GM12891 (cell line): ENCODE measurements around the gene HMGN3.

Source experiments
- PAX5 ChIP-seq: IDR thresholded peaks from 2 replicates; pipeline ENCODE4 v1.6.1; 2011; ENCODE audit warnings: low read length, moderate library complexity, mild to moderate bottlenecking; ENCODE audit not compliant: insufficient read depth, severe bottlenecking
- POLR2A ChIP-seq: IDR thresholded peaks from 2 replicates; pipeline ENCODE4 v1.6.1; 2011; ENCODE audit warnings: low read depth, low read length, control low read depth
- POLR2AphosphoS5 ChIP-seq: IDR thresholded peaks from 2 replicates; pipeline ENCODE4 v1.6.1; 2011; ENCODE audit warnings: low read depth, low read length, control low read depth
- POU2F2 ChIP-seq: IDR thresholded peaks from 2 replicates; pipeline ENCODE4 v1.6.1; 2011; ENCODE audit warnings: low read depth, mild to moderate bottlenecking, control low read depth, low read length, moderate library complexity
- SPI1 ChIP-seq: IDR thresholded peaks from 2 replicates; pipeline ENCODE4 v1.6.1; 2011; ENCODE audit warnings: low read depth, low read length, control low read depth
- TAF1 ChIP-seq: IDR thresholded peaks from 2 replicates; pipeline ENCODE4 v1.6.1; 2011; ENCODE audit warnings: low read depth, low read length, control low read depth

GRCh38 chr6:79280756-79281155, 46.3 kb upstream of the HMGN3 start:
- TF ChIP-seq POLR2A (no peak), POLR2AphosphoS5 (no peak), TAF1 (no peak), SPI1 (no peak), POU2F2 (no peak), PAX5 (no peak)
